GM19193 (cell line): ENCODE data around the gene PTPRB.

Experiments
- POLR2A ChIP-seq: IDR thresholded peaks from 4 replicates; pipeline ENCODE4 v1.6.1; 2011; ENCODE audit not compliant: insufficient read depth, insufficient read length; ENCODE audit errors: extremely low read depth

The PTPRB gene

DNA sequence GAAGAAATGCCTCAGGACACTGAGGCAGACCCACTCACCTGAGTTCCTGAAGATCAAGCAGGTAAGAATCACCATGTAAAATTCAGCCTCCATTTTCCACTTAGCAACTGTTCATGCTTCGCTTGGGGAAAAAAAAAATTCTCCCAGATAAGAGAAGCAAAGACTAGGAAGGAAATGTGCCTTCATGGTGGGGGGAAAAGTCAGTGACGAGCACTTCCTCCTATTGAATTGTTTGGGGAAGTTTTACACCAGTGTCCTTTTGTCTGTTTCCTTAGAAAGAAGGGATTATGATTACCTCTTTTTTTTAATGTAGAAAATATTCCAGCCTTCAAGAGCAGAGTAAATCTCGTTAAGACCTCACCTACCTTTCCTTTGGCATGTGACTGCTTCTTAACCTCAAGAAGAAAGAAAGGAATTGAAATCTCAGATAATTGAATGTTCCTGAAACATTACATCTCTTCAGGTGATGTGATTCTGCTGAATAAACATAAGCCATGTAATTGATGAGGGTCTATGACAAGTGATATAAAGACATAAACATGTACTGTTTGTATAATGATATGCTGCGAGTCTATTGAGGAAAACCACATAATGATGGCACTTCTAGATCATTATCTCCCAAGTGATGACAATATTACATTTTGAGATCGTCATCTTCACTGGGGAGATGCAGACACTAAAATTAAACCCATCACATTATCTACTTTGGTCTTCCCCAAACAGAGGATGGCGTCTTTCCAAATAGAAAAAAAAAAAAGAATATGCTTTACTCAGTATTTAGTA lies at the start of gene PTPRB:
PTPRB (minus strand) TSS at position 127 of the 783 bp plus-strand sequence; CDS start at position 93, 34 bp downstream.
- no peak for TF ChIP-seq POLR2A

DNA sequence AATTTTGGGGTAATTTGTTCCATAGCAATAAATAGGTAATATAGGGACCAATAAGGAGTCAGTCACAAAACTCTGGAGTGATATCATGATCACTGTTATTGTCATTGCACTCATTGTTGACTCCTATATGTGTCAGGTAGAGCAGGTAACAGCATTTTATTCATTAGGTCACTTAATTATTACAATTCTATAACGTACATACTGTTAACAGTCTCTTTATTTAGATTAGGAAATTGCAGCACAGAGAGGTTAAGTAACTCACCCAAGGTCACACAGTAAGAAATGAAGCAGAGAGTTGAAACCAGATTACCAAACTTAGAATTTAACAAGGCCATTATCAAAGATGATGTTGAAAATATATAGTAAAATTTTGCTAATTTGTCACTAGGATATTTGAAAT lies 49.7 kb upstream of the PTPRB start:
- no peak for TF ChIP-seq POLR2A

DNA sequence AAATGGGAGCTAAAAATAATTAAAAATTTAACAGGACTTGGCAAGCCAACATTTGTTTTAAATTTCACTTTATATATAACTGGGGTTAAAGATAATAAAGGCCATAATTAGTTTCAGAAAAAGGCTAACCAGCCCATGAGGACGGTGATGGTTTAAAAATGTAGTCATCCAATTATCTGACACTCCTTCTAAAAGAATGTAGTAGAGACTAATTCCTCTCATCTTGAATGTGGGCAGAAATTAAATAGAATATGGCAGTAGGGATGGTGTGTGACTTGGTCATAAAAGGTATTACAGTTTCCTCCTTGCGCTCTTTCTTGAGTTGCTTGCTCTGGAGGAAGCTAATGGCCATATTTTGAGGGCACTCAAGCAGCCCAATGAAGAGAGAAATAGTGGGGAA lies 49.1 kb upstream of the PTPRB start:
- no peak for TF ChIP-seq POLR2A

DNA sequence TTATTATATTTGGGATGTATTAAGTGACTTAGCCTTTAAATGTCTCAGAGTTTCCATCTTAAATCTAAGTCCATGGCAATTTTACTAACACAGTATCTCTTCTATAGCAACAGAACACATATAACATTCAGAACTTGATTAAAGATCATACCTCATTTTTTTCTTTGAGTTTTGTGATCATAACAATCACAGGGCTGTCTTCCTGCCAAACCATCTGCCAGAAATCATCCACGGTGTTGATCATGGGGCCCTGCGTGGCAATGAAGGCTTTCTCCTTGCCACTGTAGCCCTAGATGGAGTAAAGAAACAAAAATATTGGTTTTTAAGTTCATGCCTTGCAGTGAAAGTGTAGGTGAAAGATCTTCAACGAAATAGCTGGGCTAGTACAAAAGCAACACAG lies 46.7 kb upstream of the PTPRB start:
- TF ChIP-seq POLR2A: no peak

DNA sequence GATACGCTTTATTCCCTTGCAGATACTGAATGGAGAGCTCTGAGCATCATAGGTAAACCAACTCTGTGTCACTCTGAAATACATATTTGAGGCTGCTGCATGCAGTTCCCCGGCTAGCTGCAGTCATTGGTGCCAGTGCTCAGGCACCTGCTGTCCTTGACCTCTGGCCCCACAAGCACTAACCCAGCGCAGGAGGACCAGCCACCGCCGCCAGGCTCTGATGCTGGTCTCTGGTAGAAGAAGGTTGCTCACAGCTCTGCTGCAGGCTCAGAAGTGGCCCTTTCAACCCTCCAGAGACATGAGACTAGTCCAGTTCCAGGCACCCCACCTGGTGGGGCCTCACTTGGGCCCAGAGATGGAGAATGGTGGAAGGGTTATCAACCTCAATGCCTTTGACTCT lies 34.5 kb upstream of the PTPRB start:
- TF ChIP-seq POLR2A: no peak

DNA sequence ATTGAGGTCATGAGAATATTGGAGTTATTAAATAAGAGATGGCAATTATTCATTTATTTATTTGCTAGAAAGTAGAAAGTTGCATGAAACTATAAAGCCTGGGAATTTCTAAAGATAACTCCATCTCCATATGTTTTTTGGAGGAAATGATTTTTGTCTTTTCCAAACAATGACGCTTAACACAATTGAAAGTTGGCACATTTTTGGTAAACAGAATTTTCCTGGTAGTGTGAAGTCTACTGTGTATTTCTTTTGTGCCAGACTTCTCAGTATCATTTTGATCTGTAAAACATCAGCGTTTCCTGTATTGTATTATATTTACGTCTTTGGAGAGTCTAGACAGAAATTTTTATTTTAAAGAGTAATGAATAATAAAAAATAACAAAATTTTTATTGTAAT lies 33.7 kb upstream of the PTPRB start:
- TF ChIP-seq POLR2A: no peak

DNA sequence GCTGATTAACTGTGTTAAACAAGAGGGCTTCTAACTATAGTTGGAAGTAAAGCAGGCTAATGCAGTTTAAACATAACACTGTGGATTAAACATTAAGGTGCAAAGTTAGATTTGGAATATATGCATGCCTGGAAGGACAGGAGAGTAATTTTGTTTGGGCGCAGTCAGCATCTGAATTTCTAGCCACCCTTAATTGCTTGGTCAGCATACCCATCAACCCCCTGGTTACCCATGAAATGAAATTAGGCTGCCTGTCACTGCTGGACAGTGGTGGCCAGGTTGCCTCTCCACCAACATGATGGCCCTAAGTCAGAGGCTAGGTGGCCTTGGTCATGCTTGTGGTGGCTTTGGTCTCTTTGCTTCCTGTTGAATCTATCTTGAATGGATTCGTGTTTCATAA lies 30.0 kb upstream of the PTPRB start:
- no peak for TF ChIP-seq POLR2A

DNA sequence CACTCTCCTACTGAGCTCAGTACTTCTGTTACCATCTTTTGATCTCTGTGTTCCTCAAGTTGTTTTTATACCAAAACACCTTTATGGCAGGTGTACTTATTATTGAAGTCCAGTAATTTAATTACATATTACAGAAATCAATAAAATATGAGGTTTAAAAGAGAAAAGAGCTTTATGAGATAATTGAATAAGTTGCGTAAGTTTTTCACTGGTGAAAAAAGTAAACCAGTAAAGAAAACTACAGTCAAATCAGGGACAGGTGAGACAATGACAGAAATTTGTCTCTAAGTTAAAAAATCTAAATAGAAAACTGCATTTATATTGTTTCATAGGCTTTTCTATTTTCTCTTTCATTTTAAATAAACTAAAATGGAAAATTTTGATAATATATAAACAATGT lies 29.1 kb upstream of the PTPRB start:
- no peak for TF ChIP-seq POLR2A

DNA sequence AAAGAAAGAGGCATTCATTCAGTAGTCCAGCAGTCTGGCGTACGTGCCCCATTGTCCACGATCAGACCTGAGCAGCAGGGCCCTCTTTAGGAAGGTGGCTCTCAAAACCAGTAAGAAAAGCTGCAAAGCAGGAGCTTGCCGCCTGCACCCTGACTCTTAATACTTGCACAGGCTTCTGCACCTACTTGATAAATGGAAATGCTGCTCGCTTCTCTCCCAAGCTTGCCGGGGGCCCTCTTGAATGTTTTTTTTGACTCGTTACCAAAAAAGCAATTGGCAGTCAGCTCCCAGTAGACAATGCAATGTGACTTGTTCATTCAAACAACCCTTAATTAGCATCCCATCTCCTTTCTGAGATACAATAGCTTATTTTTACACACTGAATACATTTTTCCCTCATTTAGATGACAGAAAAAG lies 27.2 kb upstream of the PTPRB start:
- no peak for TF ChIP-seq POLR2A

DNA sequence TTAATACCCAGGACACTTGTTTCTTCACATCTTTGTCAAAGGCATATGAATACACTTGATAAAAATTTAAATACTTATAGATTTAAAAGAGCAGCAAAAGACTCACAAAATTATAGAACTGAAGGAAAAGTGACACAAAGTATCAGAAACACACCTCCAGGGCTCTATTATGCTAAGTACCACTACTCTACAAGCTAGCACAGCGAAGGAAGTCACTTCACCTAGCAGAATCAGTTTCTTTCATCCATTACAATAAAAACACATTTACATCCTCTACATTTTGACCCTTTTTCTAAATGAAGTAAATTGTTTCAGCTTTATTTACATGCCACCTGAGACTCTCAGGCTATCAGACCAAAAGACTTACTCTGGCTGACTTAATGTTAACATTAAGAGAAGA lies 26.6 kb upstream of the PTPRB start:
- no peak for TF ChIP-seq POLR2A

DNA sequence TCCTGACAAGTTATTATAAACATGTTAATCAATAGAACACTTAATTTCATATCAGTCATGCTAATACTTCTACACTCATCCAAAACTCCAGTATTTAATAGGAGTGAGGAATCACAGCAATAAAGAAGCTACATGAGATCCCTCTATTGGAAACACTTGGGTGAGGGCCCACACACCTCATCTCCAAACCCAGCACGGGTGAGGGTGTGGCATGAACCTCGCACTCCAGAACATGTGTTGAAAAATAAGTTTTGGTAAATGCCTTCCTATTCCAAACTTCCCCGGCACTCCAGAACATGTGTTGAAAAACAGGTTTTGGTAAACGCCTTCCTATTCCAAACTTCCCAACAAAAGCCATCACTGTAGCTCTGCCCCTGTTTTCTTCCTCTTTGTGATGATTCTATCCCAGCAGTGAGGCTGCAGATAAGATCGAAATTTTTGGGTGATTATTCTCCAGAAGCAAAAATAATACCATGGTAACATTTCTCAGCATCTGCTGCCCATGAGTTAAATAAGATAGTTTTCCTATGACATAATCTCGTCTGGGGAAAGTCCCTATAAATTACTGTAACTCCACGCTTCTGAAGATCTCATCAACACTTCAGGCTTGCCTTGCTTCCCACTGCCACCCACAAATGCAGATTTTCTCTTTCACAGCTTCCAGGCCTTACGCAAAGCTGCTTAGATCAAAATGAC lies 24.4 kb upstream of the PTPRB start:
- TF ChIP-seq POLR2A: no peak

DNA sequence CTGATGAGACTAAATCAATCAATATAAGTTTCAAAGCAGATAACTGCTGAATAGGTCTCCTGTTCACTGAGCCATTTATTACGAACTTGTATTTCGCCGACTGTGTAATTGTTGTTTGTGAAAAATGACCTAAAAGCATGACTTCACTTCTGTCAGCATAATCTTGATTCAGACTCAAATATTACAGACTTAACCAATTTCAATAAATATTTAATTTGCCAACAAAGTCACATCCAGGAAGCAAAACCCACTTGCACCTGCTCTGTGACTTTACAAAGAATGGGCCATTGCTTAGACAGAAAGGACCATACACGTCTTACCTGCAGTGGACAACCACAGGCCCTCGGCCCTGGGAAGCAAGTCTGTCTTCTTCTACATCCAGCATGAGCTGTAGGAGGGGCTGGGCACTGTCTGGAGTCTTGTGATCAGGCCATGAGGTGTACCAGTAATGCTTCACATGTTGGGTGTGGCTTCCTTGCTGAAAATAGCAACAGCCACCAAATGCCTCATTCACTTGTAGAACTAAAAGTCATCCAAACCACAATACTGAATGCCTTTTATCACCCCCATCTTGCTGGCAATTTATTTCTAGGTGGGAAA lies 23.5 kb upstream of the PTPRB start:
- no peak for TF ChIP-seq POLR2A

DNA sequence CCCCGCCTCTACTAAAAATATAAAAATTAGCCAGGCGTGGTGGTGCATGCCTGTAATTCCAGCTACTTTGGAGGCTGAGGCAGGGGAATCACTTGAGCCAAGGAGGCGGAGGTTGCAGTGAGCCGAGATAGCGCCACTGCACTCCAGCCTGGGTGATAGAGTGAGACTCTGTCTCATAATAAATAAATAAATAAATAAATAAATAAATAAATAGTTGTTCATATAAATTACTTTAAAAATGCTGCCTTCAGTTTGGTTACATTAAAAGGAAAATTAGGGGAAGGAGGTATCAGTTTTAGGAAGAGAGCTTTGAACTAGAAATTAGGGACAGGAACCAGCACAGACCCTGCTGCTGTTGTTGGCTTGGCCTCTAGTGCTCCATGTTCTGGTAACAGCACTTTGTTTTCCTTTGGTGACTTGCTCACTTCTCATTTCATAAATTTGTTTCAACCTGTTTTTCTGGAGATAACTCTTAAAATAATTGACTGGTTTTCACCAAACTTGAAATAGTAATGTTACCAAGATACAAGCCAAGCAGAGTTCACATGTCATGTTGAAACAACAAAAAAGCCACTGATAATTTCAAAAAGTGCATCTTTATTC lies 22.9 kb upstream of the PTPRB start:
- TF ChIP-seq POLR2A: no peak

DNA sequence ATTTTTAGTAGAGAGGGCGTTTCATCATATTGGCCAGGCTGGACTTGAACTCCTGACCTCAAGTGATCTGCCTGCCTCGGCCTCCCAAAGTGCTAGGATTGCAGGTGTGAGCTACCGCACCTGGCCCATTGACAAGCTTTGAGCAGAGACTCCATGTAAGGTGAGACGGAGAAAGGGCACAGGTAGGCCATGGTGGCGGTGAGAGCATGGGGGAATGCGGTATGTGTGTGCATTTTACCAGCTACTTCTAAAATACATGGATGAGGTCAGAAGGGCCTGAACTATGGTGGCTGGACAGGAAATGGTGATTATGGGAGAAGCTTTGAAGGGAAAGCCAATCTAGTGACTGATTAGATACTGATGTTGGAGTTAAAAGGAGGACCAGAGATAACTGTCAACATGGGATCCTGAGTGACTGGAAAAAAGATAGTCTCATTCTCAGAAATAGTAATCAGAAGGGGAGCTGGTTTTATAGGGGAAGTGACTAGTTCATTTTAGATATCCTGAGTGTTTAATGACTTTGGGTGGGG lies 21.9 kb upstream of the PTPRB start:
- no peak for TF ChIP-seq POLR2A

DNA sequence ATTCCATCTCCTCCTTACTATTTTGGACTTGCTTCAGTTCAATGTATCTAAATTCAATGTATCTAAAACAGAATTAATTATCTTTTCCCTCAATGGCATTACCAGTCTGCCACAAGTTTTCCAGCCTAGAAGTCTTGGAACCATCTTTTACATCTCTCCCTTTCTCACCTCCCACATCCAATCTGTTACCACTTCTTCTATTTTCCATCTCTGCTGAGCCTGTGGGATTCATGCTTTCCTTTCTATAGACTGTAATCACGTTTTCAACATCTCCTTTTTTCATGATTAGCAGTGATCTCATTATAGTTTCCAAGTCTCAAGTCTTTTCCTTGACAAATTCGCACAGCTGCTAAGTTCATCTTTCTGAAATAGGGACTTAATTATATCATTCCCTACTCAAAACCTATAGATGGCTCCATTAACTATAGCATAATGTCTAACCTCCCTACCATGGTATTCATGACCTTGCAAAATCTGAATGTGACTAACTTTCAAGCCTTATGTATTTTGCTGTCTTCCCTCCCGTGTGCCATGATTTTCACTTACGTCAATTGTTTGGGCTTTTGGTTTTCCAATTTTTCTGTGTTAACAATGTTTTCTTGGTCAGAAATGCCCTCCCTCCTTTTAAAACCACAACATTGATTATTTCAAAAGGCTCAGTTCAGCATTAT lies 20.5 kb upstream of the PTPRB start:
- no peak for TF ChIP-seq POLR2A
